Hematopoietic multipotent progenitor cell treated with erythropoietin and hydrocortisone succinate and interleukin-3 and kit ligand, for 6 days (in vitro differentiated cells): Measurements from ENCODE around the gene HP1BP3.
"Not testable (repeated sequence)": the region's sequence is repeated elsewhere in the genome, so short reads cannot be mapped to it uniquely, and the experiment has no call there.

Source experiments
- DNase-seq: peaks from one replicate; pipeline ENCODE4 v3.0.0-alpha.2; 2015

Gene HP1BP3, protein sequence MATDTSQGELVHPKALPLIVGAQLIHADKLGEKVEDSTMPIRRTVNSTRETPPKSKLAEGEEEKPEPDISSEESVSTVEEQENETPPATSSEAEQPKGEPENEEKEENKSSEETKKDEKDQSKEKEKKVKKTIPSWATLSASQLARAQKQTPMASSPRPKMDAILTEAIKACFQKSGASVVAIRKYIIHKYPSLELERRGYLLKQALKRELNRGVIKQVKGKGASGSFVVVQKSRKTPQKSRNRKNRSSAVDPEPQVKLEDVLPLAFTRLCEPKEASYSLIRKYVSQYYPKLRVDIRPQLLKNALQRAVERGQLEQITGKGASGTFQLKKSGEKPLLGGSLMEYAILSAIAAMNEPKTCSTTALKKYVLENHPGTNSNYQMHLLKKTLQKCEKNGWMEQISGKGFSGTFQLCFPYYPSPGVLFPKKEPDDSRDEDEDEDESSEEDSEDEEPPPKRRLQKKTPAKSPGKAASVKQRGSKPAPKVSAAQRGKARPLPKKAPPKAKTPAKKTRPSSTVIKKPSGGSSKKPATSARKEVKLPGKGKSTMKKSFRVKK

DNA sequence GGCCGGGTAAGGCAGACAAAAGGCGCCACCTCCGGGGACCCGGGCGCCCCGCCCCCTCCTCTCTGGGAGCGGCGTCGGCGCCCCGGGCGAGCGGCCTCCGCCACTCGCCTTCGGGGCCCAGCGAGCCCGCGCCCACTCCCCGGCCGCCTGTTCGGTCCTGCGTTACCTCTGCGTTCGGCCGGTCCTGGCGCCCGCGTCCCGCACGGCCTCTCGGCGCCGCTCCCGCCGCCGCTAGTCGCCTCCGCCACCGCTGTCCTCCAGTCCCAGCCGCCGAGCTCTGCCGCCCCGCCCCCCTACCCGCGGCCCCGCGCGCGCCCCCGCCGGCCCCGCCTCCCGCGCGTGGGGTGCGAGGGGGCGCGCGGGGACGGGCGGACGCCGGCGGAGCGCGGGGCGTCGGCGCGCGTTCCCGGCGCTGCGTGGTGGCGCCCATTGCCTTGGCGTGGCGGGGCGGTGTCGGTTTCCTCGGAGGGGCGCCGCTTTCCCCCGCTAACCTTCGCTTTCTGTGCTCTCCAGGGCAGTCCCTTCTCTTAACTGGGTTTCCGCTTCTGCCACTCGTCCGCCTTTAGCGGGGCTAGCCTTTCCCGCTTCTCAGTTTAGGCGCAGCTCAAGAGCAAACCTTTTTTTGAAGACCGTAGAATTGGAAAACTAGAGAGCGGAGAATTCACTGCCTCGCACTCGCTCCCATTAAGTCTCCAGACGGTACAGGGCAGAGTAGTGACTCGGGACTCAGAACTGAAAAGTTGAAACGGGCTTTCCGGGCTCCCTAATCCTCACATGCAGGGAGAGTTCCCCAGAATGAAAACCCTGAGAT lies at the start of gene HP1BP3:
HP1BP3 (minus strand) TSS at position 279 of the 811 bp plus-strand sequence. CDS start 6,867 bp downstream, outside the sequence.
- peak; percentile 82 for DNase-seq

DNA sequence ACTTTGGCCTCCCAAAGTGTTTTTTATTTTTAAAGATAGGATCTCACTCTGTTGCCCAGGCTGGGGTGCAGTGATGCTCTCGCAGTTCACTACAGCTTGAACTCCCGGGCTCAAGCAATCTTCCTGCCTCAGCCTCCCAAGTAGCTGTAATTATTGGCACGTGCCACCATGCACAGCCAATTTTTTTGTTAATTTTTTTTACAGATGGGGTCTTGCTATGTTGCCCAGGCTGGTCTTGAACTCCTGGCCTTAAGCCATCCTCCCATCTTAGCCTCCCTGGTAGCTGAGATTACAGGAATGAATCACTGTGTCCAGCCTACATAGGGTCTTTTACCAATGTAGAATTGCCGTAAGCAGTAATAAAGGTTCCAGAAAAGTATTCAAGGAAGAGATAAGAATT lies 49.1 kb upstream of the HP1BP3 start:
- no peak for DNase-seq

DNA sequence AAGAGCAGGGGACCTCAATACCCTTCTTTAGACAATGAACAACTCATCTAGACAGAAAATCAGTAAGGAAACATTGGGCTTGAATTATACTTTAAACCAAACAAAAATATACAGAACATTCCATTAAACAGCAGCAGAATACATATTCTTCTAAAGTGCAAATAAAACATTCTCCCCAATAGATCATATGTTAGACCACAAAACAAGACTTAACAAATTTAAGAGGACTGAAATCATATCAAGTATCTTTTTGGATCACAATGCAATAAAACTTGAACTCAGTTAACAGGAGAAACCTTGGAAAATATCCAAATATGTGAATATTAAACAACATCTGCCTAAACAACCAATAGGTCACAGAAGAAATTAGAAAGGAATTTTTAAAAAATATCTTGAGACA lies 47.7 kb upstream of the HP1BP3 start:
- no peak for DNase-seq

DNA sequence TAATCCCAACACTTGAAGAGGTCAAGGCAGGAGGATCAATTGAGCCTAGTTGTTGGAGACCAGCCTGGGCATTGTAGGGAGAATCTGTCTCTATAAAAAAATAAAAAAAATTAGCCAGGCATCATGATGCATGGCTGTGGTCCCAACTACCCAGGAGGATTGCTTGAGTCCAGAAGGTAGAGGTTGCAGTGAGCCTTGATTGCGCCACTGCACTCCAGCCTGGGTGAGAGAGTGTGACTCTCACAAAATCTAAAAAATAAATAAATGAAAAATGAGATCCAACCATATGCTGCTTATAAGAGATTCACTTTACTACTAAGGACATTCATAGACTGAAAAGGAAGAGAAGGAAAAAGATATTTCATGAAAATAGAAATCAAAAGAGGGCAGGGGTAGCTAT lies 47.1 kb upstream of the HP1BP3 start:
- DNase-seq, result no peak

DNA sequence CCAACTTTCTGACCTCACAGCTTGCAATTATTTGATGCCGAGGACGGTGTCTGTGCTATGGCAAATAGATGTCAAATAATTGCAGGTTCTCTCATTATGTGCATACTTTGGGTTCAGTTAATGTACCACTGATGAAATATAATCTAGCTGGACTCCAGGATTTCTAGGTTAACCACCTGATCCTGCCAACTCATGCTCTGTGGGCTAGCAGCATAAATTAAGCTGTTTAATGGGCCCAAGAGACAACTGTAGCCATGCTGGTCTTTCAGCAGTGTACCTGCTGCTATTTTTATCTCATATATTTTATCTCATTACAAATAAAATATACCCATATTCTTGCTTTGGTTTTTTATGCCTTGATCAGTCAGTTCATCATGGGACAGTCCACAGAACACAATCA lies 43.3 kb upstream of the HP1BP3 start:
- no peak for DNase-seq

DNA sequence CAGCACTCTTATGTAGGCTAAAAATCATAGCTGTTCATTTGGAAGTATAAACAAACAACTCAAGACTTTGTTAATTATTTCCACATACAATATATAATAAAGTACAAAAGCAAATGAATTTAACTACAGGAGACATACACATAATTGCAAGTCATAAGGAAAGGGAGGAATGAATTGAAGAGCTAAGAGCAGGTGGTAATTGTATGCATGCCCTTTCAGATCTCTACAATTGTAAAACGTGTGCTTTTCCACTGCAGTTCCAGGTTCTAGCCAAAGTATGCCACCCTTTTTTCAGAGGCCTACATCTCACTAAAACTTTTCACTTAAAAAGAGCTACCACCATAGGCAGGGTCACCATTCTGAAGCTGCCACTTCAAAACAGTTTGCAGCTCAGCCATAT lies 42.8 kb upstream of the HP1BP3 start:
- no peak for DNase-seq

DNA sequence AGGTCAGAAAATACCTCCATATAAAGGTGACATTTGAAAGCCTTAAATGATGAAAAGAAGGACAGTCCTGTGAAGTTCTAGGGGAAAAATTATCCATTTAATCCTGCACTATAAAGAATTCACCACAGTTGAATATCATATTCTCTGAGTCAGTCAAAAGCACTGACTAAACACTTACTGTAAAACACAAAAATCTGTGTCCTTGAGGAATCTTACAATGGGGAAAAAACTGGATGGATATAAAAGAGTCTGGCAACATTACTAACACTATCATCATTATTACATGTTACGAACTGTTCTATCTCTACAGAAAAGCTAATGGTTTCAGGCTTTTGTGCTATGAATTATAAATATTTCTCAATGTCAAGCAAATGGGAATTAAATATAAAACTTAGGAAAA lies 42.4 kb upstream of the HP1BP3 start:
- no peak for DNase-seq

DNA sequence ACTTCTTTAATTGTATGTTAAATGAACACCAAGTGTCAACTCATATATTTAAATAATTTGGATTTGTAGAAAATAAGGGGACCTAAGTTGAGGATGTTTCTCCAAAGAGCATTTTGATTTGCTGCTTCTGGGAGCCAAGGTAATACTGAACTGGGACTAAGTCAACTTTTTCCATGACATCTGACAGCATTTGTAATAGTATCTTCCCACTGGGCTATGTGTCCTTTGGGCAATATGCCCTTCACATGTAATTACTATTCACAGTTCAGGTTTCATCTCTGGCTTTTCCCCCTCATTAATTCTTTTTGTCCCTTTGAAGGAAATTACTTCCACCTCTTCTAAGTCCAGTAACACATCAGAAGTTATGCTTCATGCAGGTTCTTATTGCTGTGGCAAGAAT lies 36.7 kb upstream of the HP1BP3 start:
- DNase-seq, result no peak

DNA sequence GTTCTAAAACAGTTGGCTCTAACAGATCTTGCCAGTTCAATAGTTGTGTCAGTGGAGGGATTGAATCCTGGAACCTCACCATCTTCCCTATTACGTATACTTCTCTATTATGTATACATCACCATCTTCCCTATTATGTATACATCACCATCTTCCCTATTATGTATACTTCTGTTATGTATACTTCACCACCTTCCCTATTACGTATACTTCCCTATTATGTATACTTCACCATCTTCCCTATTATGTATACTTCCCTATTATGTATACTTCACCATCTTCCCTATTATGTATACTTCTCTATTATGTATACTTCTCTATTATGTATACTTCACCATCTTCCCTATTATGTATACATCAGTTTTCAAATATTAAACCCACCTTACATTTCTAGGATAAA lies 34.4 kb upstream of the HP1BP3 start:
- no peak for DNase-seq

DNA sequence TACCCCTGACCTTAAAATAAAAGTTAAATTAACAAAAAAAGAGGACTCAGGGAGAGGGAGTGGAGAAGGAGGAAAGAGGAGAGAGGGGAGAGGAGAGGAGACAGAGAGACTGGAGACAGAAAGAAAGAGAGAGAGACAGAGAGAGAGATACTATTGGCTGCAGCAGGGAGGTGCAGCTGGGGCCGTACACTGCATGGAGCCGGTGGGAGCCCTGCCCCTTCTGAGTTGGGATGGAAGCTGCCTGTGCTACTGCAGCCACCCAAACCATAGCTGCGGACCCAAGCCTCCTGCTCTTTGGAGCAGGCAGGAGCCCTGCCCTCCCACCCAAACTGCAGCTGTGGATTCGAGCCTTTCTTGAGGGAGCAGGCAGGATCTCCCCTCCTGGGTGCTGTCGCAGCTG lies 32.7 kb upstream of the HP1BP3 start:
- no peak for DNase-seq

DNA sequence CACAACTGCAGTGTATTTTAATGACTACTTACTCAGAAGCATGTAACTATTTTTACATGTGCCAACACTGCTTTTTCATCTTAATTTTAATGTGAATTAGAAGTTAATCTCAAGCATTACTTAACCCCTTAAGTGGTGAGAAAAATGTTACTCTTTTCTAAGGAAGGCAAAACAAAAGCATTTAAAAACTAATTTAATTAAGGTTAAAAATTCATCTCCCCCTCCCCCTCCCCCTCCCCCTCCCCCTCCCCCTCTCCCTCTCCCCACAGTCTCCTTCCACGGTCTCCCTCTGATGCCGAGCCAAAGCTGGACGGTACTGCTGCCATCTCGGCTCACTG lies 27.4 kb upstream of the HP1BP3 start:
- DNase-seq, result no peak

DNA sequence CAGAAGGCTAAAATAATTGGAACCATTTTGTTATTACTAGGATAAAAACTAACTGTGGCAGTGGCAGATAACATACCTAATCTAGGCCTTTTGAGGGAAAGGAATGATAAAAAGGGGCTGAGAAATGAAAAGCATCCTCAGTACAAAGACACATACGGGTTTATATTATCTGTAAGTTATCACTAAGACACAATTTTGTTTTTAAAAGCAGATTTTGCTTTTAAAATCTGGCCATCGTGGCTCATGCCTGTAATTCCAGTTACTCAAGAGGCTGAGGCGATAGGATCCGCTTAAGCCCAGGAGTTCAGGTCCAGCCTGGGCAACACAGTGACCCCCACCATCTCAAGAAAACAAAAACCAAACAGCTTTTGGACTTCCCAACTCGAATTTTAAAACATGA lies 24.8 kb upstream of the HP1BP3 start:
- no peak for DNase-seq

DNA sequence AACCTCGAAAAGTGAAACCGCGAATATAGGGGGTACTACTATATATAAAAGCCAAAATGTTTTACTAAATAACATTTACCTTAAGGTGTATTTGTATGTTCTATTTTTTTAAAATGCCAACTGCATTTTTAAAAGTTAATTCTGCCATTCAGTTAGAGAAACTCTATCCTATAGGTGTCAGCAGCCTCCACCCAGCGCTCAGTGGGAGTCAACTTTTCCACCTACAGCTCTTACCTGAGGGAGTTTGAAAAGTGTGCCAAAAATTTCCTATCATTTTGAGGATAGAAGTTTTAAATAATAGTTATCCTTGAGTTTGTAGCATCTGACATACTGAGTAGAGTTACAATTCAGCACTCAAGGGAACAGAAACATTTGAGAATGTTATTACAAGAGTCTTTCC lies 6.1 kb upstream of the HP1BP3 start:
- DNase-seq, result no peak

DNA sequence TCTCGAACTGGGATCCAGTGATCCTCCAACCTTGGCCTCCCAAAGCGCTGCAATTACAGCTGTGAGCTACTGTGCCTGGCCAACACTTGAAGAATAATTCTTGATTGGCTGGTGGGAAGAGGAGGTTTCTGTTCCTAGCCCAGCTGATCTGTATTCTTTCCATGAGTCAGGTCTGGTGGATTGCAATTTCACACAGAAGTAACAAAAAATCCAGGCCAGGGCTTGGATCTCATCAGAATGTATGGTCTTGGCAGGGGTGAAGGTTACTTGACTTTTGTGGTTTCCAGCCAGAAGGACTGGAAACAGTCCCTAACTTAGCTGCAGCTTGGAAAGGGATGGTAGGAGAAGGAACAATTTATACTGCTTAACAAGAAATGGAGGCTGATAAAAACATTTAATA lies 5.1 kb upstream of the HP1BP3 start:
- DNase-seq, result no peak

DNA sequence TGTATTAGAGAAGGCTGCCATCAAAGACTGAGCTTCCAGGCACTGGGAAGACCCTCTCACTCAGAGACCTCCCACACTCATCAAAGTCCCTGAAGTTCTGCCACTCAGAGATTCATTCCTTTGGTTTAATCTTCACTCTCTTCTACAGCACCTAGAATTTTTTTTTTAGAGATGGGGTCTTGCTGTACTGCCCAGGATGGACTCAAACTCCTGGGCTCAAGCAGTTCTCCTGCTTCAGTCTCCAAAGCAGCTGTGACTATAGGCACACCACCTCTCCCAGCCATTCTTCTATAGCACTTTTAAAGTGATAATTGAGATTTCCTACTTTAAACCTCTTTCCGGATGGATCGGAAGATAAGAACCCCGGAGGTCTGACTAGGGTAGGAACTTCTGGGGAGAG lies 3.7 kb upstream of the HP1BP3 start:
- DNase-seq, result no peak

DNA sequence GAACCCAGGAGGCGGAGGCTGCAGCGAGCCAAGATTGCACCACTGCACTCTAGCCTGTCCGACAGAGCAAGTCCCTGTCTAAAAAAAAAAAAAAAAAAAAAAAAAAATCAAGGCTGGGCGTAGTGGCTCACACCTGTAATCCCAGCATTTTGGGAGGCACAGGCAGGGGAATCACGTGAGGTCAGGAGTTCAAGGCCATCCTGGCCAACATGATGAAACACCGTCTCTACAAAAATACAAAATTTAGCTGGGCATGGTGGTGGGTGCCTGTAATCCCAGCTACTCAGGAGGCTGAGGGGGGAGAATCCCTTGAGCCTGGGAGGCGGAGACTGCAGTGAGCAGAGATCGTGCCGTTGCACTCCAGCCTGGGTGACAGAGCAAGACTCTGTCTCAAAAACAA lies 2.5 kb upstream of the HP1BP3 start:
- not testable (repeated sequence) for DNase-seq

DNA sequence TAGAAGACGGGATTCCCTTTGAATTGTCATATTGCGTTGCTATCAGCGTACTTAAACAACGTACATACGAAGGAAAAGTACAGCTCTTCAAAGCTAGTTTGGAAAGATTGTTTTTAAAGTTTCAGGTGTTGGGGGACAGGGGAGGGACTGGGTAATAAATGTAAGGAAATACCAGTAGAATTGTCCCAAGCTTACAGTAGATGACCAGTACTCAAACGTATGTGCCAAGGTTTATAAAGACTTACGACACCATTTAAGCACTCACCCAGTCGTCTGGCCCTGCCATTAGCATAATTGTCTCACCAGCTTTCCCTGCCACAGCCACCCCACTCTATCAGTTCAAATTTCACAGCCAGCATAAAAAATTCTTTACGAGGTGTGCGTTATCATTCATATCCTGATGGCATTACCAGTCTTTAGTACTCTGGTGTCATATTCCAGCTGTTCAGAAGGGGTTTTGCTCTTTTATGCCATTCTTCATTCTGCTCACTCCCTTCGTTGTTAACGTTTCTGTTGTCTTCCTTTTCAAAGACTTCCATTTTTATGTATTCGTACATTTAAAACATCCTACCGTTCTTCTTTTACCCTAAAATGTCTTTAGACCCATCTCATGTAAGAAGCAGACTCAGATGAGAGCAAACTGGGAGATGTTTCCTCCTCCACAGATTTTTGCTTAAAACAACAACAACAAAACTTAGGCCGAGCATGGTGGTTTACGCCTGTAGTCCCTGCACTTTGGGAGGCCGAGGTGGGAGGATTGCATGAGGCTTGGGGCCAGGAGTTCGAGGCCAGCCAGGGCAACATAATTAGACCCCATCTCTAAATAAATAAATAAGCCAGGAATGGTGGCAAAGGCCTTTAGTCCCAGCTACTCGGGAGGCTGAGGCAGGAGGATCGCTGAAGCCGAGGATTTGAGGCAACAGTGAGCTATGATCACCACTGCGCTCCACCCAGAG lies 1.0 kb upstream of the HP1BP3 start:
- peak; percentile 70 for DNase-seq

DNA sequence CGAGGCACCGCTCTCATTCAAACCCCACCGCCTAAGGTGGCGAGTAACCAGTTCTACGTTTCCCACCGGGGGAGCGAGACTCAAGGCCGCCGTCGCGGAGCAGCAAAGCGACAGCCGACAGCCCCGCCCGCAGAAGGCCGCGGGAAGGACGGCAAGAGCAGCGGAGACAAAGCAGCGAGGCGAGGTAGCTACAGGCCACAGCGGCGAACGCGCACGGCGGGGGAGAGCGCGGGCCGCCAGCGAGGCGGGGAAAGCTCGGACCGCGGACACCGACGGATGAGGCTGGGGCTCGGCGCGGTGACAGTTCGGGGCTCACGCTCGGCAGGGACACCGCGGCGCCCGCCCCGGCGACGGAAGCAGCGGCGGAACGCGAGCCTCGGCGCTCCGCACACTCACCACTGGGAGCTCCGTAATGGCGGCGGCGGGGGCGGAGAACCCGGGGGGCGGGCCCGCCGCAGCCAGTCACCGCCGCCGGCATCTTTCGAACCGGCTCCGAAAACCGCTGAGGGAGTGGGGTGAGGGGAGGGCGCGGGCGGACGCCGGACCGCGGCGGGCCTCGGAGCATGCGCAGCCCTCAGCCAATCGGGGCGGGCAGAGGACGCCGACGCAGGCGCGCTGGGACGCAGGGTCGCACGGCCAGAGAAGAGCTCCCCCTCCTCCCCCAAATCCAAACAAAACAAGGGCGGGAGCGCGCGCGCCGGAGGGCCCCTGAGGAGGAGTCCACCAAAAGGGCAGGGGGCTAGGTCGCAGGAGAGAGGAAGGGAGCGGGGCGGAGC lies 666 bp downstream of the HP1BP3 start:
- DNase-seq, result peak; percentile 96

DNA sequence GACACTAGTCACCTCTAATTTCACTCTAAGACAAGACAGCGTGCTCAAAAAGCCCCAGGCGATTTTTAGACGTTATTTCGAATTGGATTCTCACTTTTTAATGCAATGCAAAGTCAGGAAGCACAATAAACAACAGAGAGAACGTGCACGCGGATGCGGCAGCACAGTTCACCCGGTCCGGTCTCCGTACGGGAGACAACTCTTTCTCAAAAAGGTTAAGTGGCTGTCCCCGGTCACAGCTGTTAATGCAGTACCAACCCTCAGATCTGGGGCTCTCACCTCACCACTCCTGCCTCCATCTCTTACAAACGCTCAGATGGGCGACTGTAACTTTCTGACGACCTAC lies 1.2 kb downstream of the HP1BP3 start:
- DNase-seq, result no peak

DNA sequence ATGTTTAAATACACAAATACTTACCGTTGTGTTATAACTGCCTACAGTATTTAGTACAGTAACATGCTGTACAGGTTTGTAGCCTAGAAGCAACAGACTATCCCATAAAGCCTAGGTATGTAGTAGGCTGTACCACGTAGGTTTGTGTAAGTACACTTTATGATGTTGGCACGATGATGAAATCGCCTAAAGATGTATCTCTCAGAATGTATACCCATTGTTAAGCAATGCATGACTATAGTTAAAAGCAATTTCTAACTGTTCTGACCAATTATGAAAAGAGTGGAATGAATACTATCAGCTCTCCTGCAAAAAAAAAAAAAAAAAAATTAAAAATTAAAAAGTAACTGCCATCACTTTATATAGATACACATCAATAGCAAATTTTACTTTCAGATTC lies 11.4 kb downstream of the HP1BP3 start:
- DNase-seq, result no peak

DNA sequence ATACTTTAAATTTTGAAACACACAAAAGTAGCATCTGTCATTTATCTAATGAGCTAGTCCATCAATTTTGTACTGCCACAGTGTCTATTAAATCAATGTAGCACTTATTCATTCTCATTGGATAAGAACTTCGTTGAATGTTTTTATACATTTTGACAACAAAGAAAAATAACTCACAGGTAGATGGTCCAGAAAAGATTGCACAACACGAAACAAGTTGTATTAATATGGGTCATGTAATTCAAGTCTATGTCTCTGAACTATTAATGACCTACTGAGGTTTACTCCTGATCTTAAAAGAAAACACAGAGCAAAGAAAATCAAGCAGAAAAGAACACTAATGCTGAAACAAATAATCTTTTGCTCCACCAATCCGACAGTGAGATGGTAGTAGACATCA lies 15.3 kb downstream of the HP1BP3 start:
- no peak for DNase-seq
